ENCODE data around the gene LMCD1. TPM values are rescaled to one million over a fixed set of nuclear protein-coding genes. Genes with fewer than 3 reads are reported as not detected.

LMCD1 gene
- total and polyA plus RNA-seq, 2 donors, result 7.8 to 34.7 TPM

DNA sequence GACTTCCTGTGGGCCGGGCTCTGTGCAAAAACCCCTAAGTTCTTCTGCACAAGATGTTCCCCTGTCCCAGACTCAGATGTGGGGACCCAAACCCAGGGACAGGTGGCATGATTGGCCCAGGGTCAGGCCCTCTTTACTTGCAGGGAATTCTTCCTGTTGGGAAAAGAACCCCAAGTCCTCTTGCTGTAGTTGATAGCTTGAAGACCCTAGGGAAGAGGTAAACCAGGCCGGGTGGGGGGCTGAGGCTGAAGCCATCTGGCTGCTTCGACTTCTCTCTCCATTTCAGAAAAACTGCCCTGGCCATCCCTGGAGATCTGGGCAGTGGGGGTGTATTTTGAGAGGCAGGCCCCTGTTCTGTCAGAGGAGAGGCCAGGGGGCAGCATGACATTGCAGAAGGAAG lies 119.5 kb downstream of the LMCD1 start:
- WGBS, result 87% methylated on average over 3 of the region's 3 CpGs
- Histone ChIP-seq H3K36me3 (ENCODE audit: control insufficient read depth in 2 of 2, insufficient read depth in 2 of 2, low read length in 1 of 2) (no peaks in the 10 kb centered on the region), H3K9me3 (ENCODE audit: control insufficient read depth in 2 of 2, insufficient read depth in 1 of 2, low read length in 1 of 2) (peaks cover 0 to 11% of the 10 kb centered on the region in 2 donors), H3K4me3 (ENCODE audit: low read length in 2 of 2) (no peak overlapping the region), H3K4me1 (ENCODE audit: control insufficient read depth in 2 of 2, insufficient read depth in 2 of 2, low read length in 2 of 2) (no peaks in the 10 kb centered on the region), H3K27me3 (ENCODE audit: control insufficient read depth in 2 of 2, insufficient read depth in 1 of 2, low read length in 1 of 2) (peaks cover 0 to 4% of the 10 kb centered on the region in 2 donors), H3K27ac (ENCODE audit: low read depth in 1 of 2, low read length in 1 of 2) (no peak overlapping the region)
- DNase-seq (ENCODE audit: low read depth in 6 of 9, low spot score in 9 of 9), result no peak

DNA sequence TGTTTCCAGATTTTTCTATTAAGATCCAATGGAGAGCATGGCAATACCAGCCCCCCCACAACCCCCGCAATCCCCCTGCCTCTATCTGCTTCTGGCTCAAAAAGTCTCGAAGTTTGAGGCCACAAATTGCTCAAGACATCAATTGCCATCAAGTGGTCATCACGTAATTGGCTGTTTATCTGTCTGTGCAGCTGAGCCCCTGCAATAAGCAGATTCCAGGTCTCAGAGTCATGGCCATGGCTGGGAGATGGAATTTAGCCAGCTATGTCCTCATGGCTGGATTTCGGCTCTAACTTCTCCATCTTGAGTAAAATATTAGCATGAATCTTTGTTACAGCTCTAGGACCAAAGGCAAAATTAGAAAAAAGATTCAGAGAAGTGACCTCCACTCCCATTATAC lies 120.2 kb downstream of the LMCD1 start:
- Histone ChIP-seq H3K27me3 (ENCODE audit: control insufficient read depth in 2 of 2, insufficient read depth in 1 of 2, low read length in 1 of 2) (peaks cover 0 to 4% of the 10 kb centered on the region in 2 donors), H3K4me1 (ENCODE audit: control insufficient read depth in 2 of 2, insufficient read depth in 2 of 2, low read length in 2 of 2) (no peaks in the 10 kb centered on the region), H3K4me3 (ENCODE audit: low read length in 2 of 2) (no peak overlapping the region), H3K9me3 (ENCODE audit: control insufficient read depth in 2 of 2, insufficient read depth in 1 of 2, low read length in 1 of 2) (peaks cover 0 to 11% of the 10 kb centered on the region in 2 donors), H3K36me3 (ENCODE audit: control insufficient read depth in 2 of 2, insufficient read depth in 2 of 2, low read length in 1 of 2) (no peaks in the 10 kb centered on the region), H3K27ac (ENCODE audit: low read depth in 1 of 2, low read length in 1 of 2) (no peak overlapping the region)
- 97% methylated on average over 4 of the region's 4 CpGs for WGBS
- no peak for DNase-seq (ENCODE audit: low read depth in 6 of 9, low spot score in 9 of 9)

DNA sequence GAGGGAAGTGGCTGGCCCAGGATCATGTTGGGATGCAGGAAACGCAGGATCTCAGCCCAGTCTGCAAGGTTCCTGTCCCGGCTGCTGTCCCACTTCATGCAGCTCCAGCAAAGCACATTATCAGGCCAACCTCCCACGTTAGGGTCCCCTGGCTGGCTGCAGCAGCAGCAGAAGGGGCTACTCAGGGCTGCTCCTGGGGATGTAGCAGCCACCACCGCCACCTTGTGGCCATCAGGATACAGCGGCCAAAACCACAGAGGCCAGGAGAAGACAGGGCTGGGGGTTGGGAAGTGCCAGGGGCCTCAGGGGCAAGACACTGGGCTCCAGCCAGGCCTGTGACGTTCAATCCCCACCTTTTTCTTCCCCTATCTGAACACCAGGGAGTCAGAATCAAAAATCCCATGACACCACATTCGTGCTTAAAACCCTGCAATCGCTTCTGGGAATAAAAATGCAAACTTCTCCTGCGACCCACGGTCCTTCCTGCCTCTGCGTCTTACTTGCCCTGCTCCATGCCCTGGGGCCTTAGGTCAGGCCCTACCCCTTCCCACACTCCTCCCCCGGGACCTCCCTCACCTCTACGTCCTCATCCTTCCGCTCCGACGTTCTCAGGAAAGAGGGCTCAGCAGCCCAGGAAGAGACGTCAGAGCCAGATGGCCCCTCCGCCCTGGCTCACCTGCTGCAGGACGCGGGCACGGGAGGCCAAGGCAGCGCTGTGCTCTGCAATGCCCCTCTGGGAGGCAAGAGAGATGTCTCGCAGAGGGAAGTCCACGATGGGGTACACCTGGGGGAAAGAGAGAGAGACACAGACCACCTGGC lies 121.5 kb downstream of the LMCD1 start:
- WGBS, result 47% methylated on average over 24 of the region's 24 CpGs
- H3K27ac ChIP-seq (ENCODE audit: low read depth in 1 of 2, low read length in 1 of 2), result no peak overlapping the region
- no peaks in the 10 kb centered on the region for H3K4me1 ChIP-seq (ENCODE audit: control insufficient read depth in 2 of 2, insufficient read depth in 2 of 2, low read length in 2 of 2)
- H3K36me3 ChIP-seq (ENCODE audit: control insufficient read depth in 2 of 2, insufficient read depth in 2 of 2, low read length in 1 of 2), result no peaks in the 10 kb centered on the region
- peaks cover 0 to 4% of the 10 kb centered on the region in 2 donors for H3K27me3 ChIP-seq (ENCODE audit: control insufficient read depth in 2 of 2, insufficient read depth in 1 of 2, low read length in 1 of 2)
- peaks cover 0 to 7% of the 10 kb centered on the region in 2 donors for H3K9me3 ChIP-seq (ENCODE audit: control insufficient read depth in 2 of 2, insufficient read depth in 1 of 2, low read length in 1 of 2)
- H3K4me3 ChIP-seq (ENCODE audit: low read length in 2 of 2), result no peak overlapping the region
- peak in 8 of 9 donors; percentile 11 to 64 (median 35) for DNase-seq (ENCODE audit: low read depth in 6 of 9, low spot score in 9 of 9)

DNA sequence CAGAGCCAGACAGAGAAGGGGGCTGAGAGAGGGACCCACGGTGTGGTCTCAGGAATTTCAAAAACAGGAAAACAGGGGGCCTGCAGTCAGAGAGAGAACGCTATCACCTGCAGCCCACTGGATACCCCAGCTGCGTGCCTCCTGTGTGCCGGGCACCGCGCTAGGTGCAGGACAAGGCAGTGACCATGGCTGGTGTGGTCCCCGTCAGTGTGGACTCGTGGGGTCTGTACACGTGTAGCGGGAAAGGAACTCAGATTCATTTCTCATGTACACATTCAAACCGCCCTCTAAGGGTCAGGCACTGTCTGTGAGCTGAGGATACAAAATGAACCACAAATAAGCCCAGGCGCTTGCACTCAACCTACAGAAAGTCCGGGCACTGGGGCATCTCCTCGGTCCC lies 122.1 kb downstream of the LMCD1 start:
- no peak for DNase-seq (ENCODE audit: low read depth in 6 of 9, low spot score in 9 of 9)
- Histone ChIP-seq H3K9me3 (ENCODE audit: control insufficient read depth in 2 of 2, insufficient read depth in 1 of 2, low read length in 1 of 2) (peaks cover 0 to 5% of the 10 kb centered on the region in 2 donors), H3K27me3 (ENCODE audit: control insufficient read depth in 2 of 2, insufficient read depth in 1 of 2, low read length in 1 of 2) (peaks cover 0 to 4% of the 10 kb centered on the region in 2 donors), H3K27ac (ENCODE audit: low read depth in 1 of 2, low read length in 1 of 2) (no peak overlapping the region), H3K36me3 (ENCODE audit: control insufficient read depth in 2 of 2, insufficient read depth in 2 of 2, low read length in 1 of 2) (no peaks in the 10 kb centered on the region), H3K4me3 (ENCODE audit: low read length in 2 of 2) (no peak overlapping the region), H3K4me1 (ENCODE audit: control insufficient read depth in 2 of 2, insufficient read depth in 2 of 2, low read length in 2 of 2) (no peaks in the 10 kb centered on the region)
- 89% methylated on average over 14 of the region's 14 CpGs for WGBS

Other genes starting within 250 kb of the LMCD1 start
- gene SSUH2, start 143.0 kb downstream of the LMCD1 start, total RNA-seq, result 0.47 TPM
- 1.0 TPM for gene SSUH2, start 143.0 kb downstream of the LMCD1 start, polyA plus RNA-seq
- 0.38 TPM for gene CAV3, start 232.0 kb downstream of the LMCD1 start, total RNA-seq
- 1.2 TPM for gene CAV3, start 232.0 kb downstream of the LMCD1 start, polyA plus RNA-seq

All from thymus (tissue), 11 donors.